ENCODE measurements around the gene IDH3B.

IDH3B gene

GRCh38 chr20:2707353-2708072 lies 43.5 kb upstream of the IDH3B start:
- no peak for TF ChIP-seq CTCF (IDR thresholded peaks at IDR 0.05)
- H3K4me3 ChIP-seq (ENCODE audit: low read depth in 1 of 2, low read length in 1 of 2), result no peak overlapping the region
- H3K4me1 ChIP-seq (ENCODE audit: control insufficient read depth in 1 of 2, insufficient read depth in 1 of 2, low read depth in 1 of 2, low read length in 1 of 2), result no peaks in the 10 kb centered on the region
- no peak overlapping the region for H3K27ac ChIP-seq
- H3K9me3 ChIP-seq, result no peaks in the 10 kb centered on the region
- H3K27me3 ChIP-seq, result peaks cover 75% of the 10 kb centered on the region
- H3K36me3 ChIP-seq, result no peaks in the 10 kb centered on the region

GRCh38 chr20:2706688-2707352 lies 42.8 kb upstream of the IDH3B start:
- Histone ChIP-seq H3K27ac (no peak overlapping the region), H3K27me3 (peaks cover 71% of the 10 kb centered on the region), H3K4me3 (ENCODE audit: low read depth in 1 of 2, low read length in 1 of 2) (no peak overlapping the region), H3K4me1 (ENCODE audit: control insufficient read depth in 1 of 2, insufficient read depth in 1 of 2, low read depth in 1 of 2, low read length in 1 of 2) (no peaks in the 10 kb centered on the region), H3K9me3 (no peaks in the 10 kb centered on the region), H3K36me3 (no peaks in the 10 kb centered on the region)
- no peak for TF ChIP-seq CTCF (IDR thresholded peaks at IDR 0.05)

GRCh38 chr20:2705931-2706645 lies 42.1 kb upstream of the IDH3B start:
- no peak for TF ChIP-seq CTCF (IDR thresholded peaks at IDR 0.05)
- Histone ChIP-seq H3K27ac (no peak overlapping the region), H3K27me3 (peaks cover 70% of the 10 kb centered on the region)

GRCh38 chr20:2703716-2704475 lies 39.9 kb upstream of the IDH3B start:
- no peak overlapping the region for H3K4me3 ChIP-seq (ENCODE audit: low read depth in 1 of 2, low read length in 1 of 2)
- no peaks in the 10 kb centered on the region for H3K4me1 ChIP-seq (ENCODE audit: control insufficient read depth in 1 of 2, insufficient read depth in 1 of 2, low read depth in 1 of 2, low read length in 1 of 2)
- no peak overlapping the region for H3K27ac ChIP-seq
- H3K27me3 ChIP-seq, result peaks cover 67% of the 10 kb centered on the region
- H3K9me3 ChIP-seq, result no peaks in the 10 kb centered on the region
- no peak for TF ChIP-seq CTCF (IDR thresholded peaks at IDR 0.05)
- H3K36me3 ChIP-seq, result no peaks in the 10 kb centered on the region

More at GRCh38 chr20:2705931-2706645, 42.1 kb upstream of the IDH3B start:
- Histone ChIP-seq H3K9me3 (no peaks in the 10 kb centered on the region), H3K4me3 (ENCODE audit: low read depth in 1 of 2, low read length in 1 of 2) (no peak overlapping the region), H3K36me3 (no peaks in the 10 kb centered on the region), H3K4me1 (ENCODE audit: control insufficient read depth in 1 of 2, insufficient read depth in 1 of 2, low read depth in 1 of 2, low read length in 1 of 2) (no peaks in the 10 kb centered on the region)

GRCh38 chr20:2701671-2702081 lies 37.7 kb upstream of the IDH3B start:
- peaks cover 66% of the 10 kb centered on the region for H3K27me3 ChIP-seq
- no peaks in the 10 kb centered on the region for H3K4me1 ChIP-seq (ENCODE audit: control insufficient read depth in 1 of 2, insufficient read depth in 1 of 2, low read depth in 1 of 2, low read length in 1 of 2)
- TF ChIP-seq CTCF (IDR thresholded peaks at IDR 0.05), result no peak
- no peaks in the 10 kb centered on the region for H3K9me3 ChIP-seq
- H3K36me3 ChIP-seq, result no peaks in the 10 kb centered on the region
- H3K4me3 ChIP-seq (ENCODE audit: low read depth in 1 of 2, low read length in 1 of 2), result no peak overlapping the region
- no peak overlapping the region for H3K27ac ChIP-seq

Data from neutrophil (primary cell).